ENCODE results near the gene CAVIN2.

DNA sequence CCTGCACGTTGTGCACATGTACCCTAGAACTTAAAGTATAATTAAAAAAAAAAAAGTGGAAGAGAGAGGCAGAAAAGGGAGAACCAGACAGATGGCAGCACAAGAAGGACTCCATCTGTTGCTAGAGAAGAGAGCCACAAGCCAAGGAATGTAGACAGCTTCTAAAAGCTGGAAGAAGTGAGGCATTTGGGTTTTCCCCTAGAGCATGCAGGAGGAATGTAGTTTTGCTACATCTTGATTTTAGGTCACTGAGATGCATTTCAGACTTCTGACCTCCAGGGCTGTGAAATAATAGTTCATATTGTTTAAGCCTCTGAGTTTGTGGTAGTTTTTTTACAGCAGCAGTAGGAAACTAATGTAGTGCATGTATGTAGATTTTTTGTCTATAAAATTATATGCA is 46.0 kb downstream of the CAVIN2 start:
- TF ChIP-seq, protein P1, sequence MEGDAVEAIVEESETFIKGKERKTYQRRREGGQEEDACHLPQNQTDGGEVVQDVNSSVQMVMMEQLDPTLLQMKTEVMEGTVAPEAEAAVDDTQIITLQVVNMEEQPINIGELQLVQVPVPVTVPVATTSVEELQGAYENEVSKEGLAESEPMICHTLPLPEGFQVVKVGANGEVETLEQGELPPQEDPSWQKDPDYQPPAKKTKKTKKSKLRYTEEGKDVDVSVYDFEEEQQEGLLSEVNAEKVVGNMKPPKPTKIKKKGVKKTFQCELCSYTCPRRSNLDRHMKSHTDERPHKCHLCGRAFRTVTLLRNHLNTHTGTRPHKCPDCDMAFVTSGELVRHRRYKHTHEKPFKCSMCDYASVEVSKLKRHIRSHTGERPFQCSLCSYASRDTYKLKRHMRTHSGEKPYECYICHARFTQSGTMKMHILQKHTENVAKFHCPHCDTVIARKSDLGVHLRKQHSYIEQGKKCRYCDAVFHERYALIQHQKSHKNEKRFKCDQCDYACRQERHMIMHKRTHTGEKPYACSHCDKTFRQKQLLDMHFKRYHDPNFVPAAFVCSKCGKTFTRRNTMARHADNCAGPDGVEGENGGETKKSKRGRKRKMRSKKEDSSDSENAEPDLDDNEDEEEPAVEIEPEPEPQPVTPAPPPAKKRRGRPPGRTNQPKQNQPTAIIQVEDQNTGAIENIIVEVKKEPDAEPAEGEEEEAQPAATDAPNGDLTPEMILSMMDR (IDR thresholded peaks at IDR 0.05; ENCODE audit: low read length), result no peak
- no peak for TF ChIP-seq EZH2 (IDR thresholded peaks at IDR 0.05; ENCODE audit: borderline replicate concordance, low read length)

Measured in OCI-LY1 (cell line).